H54 (cell line): ENCODE data around the gene FITM1.

Source experiments
- DNase-seq: peaks from one replicate; pipeline ENCODE4 v3.0.0; 2011; ENCODE audit warnings: low spot score, mixed read lengths; ENCODE audit not compliant: insufficient read length
- FAIRE-seq: peaks from 3 replicates; lab custom pipeline; 2011; peaks lifted over from hg19 to GRCh38; lab: Jason Lieb, UNC
- POLR2A ChIP-seq: IDR thresholded peaks from 2 replicates; pipeline ENCODE4 v1.6.1; 2011; ENCODE audit warnings: low read depth, mild to moderate bottlenecking, low read length

FITM1 gene

GRCh38 chr14:24130380-24130716, at the start of gene FITM1:
Gene FITM1 (plus strand): TSS chr14:24130659. CDS start chr14:24131564, 905 bp downstream.
- TF ChIP-seq POLR2A = no peak
- no peak for DNase-seq
- no peak for FAIRE-seq

GRCh38 chr14:24080888-24081738, 49.3 kb upstream of the FITM1 start:
- FAIRE-seq = no peak
- peak; percentile 34 for DNase-seq
- 0 out of 2 replicates have a peak, but pooled peaks have one; percentile 25 for TF ChIP-seq POLR2A

GRCh38 chr14:24081739-24082211, 48.7 kb upstream of the FITM1 start:
- no peak for DNase-seq
- FAIRE-seq = no peak
- no peak for TF ChIP-seq POLR2A

- DNase-seq = no peak
- no peak for TF ChIP-seq POLR2A
- no peak for FAIRE-seq
These were observed 47.9 kb upstream of the FITM1 start for GRCh38 chr14:24082411-24083080.

- FAIRE-seq (no peak), DNase-seq (no peak)
- no peak for TF ChIP-seq POLR2A
These were observed 47.0 kb upstream of the FITM1 start for GRCh38 chr14:24083462-24083861.

GRCh38 chr14:24084440-24084839, 46.0 kb upstream of the FITM1 start:
- FAIRE-seq (no peak), DNase-seq (no peak)
- TF ChIP-seq POLR2A = no peak

- no peak for TF ChIP-seq POLR2A
- no peak for FAIRE-seq
- no peak for DNase-seq
These were observed 45.2 kb upstream of the FITM1 start for GRCh38 chr14:24085215-24085614.

GRCh38 chr14:24086193-24086955, 44.1 kb upstream of the FITM1 start:
- TF ChIP-seq POLR2A = no peak
- FAIRE-seq = no peak

GRCh38 chr14:24087004-24087403, 43.5 kb upstream of the FITM1 start:
- TF ChIP-seq POLR2A = no peak
- DNase-seq (no peak), FAIRE-seq (no peak)

More at GRCh38 chr14:24086193-24086955, 44.1 kb upstream of the FITM1 start:
- no peak for DNase-seq

GRCh38 chr14:24088095-24088494, 42.4 kb upstream of the FITM1 start:
- no peak for TF ChIP-seq POLR2A
- FAIRE-seq = no peak
- no peak for DNase-seq

GRCh38 chr14:24089890-24090289, 40.6 kb upstream of the FITM1 start:
- FAIRE-seq (no peak), DNase-seq (no peak)
- no peak for TF ChIP-seq POLR2A

GRCh38 chr14:24092110-24092504, 38.4 kb upstream of the FITM1 start:
- DNase-seq (no peak), FAIRE-seq (no peak)
- TF ChIP-seq POLR2A = no peak

- TF ChIP-seq POLR2A = no peak
- FAIRE-seq = no peak
- no peak for DNase-seq
These were observed 37.8 kb upstream of the FITM1 start for GRCh38 chr14:24092505-24093206.

GRCh38 chr14:24093207-24093900, 37.1 kb upstream of the FITM1 start:
- DNase-seq (no peak), FAIRE-seq (no peak)
- no peak for TF ChIP-seq POLR2A
